Prostate gland (tissue), 2 donors: ENCODE measurements around the gene SARNP.

ENCODE experiments used
- POLR2A ChIP-seq: fragments of 450-650 bp; IDR thresholded peaks from one replicate; pipeline ENCODE4 v1.6.1; 2016; ENCODE audit warnings: antibody characterized with exemption, mild to moderate bottlenecking
- POLR2AphosphoS5 ChIP-seq: sonication (generic); formaldehyde crosslinking; IDR thresholded peaks from one replicate; pipeline ENCODE4 v1.6.1; 2017; ENCODE audit warnings: antibody characterized with exemption
- TF ChIP-seq, protein P1 (sequence below), 4 experiments: fragments of 200-600 bp in 2 of 4; fragments of 450-650 bp in 2 of 4; sonication (generic) in 2 of 4; IDR thresholded peaks; 1 replicate in 3 of 4; 2 replicates in 1 of 4; pipeline ENCODE4 v1.5.1; 2016 to 2019; ENCODE audit warnings: antibody characterized with exemption in 4 of 4, mild to moderate bottlenecking in 2 of 4, moderate library complexity in 2 of 4

DNA sequence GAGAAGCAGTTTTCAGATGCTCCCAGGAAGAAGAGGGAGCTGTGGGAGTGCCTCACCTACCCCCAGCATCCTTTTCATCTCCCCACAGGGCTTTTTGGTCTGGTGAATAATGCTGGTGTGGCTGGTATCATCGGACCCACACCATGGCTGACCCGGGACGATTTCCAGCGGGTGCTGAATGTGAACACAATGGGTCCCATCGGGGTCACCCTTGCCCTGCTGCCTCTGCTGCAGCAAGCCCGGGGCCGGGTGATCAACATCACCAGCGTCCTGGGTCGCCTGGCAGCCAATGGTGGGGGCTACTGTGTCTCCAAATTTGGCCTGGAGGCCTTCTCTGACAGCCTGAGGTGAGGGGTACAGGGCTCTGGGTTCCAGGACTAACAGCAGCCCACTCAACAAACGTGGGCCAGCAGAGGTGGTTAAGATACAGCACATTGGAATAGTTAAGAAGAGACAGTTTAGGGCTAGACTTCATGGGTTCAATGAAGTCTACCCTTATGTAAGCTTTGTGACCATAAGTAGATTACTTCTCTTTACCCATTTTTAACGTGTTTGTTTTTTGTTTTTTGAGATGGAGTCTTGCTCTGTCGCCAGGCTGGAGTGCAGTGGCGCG lies 95.8 kb downstream of the SARNP start:
- TF ChIP-seq, protein P1, sequence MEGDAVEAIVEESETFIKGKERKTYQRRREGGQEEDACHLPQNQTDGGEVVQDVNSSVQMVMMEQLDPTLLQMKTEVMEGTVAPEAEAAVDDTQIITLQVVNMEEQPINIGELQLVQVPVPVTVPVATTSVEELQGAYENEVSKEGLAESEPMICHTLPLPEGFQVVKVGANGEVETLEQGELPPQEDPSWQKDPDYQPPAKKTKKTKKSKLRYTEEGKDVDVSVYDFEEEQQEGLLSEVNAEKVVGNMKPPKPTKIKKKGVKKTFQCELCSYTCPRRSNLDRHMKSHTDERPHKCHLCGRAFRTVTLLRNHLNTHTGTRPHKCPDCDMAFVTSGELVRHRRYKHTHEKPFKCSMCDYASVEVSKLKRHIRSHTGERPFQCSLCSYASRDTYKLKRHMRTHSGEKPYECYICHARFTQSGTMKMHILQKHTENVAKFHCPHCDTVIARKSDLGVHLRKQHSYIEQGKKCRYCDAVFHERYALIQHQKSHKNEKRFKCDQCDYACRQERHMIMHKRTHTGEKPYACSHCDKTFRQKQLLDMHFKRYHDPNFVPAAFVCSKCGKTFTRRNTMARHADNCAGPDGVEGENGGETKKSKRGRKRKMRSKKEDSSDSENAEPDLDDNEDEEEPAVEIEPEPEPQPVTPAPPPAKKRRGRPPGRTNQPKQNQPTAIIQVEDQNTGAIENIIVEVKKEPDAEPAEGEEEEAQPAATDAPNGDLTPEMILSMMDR (IDR thresholded peaks at IDR 0.05) = no peak
- TF ChIP-seq POLR2A (no peak), POLR2AphosphoS5 (no peak)
